Measurements from ENCODE around the gene PRKCE.

Gene PRKCE

DNA sequence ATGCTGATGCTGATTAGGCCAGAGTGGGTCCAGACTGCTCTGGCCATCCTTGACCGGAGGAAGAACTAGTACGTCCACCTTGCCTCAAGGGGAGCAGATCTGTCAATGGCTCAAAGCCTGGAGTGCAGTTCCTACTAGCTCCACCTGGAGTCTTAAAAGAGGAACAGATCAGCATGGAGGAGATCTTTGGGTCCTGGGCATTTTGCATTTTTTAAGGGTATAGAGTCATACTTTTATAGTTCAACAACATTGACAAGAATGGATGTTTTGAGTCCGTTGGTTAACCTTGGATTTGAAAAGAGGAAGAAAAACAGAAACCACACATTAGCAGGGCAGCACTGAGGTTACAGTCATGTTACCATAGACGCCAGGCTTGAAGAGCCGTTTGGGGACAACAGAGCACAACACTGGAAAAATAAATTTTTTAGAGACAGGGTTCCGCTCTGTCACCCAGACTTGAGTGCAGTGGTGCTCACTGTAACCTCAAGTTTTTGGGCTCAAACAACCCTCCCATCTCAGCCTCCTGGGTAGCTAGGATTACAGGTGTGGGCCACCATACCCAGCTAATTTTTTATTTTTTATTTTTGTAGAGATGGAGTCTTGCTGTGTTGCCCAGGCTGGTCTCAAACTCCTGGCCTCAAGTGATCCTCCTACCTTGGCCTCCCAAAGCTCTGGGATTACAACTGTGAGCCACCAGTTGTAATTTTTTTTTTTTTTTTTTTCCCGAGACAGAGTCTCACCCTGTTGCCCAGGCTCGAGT lies 78.5 kb downstream of the PRKCE start:
- DNase-seq = no peak

GRCh38 chr2:45731141-45731540 lies 79.7 kb downstream of the PRKCE start:
- no peak for DNase-seq

DNA sequence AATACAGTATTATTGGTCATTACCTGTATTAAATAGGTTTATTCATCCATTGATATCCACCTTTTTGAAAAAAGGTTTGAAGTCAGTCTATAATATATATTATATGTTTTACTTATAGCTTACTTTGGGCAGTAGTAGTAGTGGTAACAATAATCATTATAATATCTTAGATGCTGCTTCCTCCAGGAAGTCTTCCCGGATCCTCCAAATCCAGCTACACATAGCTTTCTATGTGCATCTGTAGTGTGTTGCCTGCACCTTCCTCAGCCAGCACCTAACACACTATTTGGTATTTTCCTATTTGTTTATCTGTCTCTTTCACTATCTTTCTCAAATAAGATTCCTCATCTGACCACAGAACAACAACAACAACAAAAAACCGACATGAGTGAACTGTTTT lies 81.0 kb downstream of the PRKCE start:
- DNase-seq = no peak

DNA sequence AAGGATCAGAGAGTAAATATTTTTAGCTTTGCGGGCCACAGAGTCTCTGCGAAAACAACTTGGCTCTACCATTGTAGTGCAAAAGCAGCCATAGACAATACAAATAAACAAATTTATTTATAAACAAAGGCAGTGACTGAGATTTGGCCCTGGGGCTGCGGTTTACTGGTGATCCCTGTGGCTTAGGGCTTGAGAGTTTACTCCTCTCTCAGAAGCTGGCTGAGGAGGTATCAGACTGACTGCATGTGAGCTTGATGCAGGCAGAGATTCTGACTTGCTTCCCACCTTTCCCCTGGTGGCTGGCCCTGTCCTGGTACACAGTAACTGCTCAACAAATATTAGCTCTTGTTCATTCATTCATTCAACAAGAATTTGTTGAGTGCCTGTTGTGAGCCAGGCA lies 81.5 kb downstream of the PRKCE start:
- DNase-seq = no peak

GRCh38 chr2:45734336-45734735 lies 82.9 kb downstream of the PRKCE start:
- DNase-seq = no peak

DNA sequence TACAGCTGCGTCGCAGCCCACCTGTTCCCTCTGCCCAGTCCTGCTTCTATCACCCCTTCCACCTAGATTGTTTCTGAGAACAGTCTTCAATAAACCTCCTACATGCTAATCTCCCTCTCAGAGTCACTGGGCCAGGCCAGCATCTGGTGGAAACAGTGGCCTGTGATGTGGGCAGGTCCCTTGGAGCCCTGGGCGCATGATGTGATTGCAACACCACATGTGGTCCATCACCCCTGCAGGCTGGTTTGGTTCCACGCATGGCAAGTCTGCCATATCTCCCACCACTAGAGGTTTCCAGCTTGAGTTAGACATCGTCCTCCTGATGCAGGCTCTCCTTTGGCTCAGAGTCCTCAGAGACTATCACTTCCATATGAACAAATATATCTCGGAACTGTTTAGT lies 83.5 kb downstream of the PRKCE start:
- DNase-seq = no peak

DNA sequence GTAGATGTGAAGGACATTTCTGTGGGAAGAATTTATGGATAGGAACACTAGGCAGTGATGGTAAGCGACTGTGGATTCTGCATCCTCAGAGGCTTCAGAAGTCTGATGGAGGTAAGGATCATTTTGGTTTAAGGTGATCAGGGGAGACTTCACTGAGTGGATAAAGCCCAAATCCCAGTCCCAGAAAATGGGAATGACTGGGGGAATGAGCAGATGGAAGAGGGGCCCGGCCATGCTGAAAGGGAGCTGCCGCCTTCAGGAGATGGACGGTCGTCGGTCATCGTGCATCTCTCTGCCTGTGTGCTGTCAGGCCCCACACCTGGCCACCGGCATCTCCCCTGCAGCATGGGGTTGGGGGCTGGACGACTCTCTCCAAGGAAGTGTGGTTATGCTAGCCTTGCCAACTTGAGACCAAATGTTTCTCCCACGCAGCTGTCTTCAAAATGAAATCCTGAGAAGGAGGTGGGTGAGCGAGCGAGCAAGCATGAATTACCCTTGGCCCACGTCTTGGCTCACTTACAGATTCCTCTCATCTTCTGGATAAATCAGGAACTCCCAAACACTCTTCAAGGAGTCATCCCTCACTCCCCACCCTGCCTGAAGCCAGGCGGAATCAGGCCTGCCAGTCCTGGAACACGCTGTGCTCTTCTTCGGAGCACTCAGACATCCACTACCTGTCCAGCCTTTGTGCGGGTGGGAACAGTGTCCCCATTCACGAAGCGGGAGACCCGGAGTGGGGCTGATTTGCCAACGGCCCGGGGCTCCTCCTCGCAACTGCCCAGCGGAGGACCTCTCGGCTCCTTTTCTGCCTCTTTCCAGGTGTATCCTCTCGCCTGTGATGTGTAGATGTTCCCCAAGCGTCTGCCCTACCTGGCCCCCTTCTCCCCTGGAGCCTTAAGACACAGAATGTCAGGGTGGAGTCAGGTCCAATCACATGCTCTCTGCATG lies 85.6 kb downstream of the PRKCE start:
- no peak for DNase-seq

GRCh38 chr2:45739796-45740485 lies 88.5 kb downstream of the PRKCE start:
- no peak for DNase-seq

DNA sequence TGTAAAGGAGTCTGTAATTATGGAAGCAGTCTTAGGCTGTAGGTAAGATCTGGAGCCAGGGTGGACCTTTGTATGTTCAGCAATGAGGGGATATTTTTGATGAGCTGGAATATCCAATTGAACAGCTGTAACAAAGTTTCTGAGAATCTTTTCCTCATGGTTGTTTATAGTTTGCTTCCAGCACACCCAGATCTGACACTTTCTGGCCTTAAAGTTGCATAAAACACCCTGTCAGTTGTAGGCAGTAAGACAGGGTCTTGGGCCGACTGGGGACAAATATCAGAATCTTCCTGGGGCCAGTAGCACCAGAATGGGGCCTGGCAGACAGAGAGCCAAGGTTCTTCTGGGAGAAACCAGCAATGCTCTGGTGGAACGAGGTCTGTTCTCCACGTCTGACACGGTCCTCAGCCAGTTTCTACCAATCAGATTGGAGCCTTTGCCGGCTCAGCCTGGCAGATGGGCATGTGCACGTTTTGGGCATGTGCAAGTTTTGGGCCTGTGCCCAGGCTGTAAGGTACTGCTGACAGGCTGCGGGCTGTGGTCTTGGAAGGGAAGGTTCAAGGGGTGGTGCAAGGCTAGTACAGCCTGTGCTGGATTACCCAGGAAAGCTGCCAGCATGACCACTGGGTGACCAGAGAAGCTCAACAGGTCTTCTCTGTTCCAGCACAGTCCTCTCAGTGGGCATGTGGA lies 89.8 kb downstream of the PRKCE start:
- no peak for DNase-seq

DNA sequence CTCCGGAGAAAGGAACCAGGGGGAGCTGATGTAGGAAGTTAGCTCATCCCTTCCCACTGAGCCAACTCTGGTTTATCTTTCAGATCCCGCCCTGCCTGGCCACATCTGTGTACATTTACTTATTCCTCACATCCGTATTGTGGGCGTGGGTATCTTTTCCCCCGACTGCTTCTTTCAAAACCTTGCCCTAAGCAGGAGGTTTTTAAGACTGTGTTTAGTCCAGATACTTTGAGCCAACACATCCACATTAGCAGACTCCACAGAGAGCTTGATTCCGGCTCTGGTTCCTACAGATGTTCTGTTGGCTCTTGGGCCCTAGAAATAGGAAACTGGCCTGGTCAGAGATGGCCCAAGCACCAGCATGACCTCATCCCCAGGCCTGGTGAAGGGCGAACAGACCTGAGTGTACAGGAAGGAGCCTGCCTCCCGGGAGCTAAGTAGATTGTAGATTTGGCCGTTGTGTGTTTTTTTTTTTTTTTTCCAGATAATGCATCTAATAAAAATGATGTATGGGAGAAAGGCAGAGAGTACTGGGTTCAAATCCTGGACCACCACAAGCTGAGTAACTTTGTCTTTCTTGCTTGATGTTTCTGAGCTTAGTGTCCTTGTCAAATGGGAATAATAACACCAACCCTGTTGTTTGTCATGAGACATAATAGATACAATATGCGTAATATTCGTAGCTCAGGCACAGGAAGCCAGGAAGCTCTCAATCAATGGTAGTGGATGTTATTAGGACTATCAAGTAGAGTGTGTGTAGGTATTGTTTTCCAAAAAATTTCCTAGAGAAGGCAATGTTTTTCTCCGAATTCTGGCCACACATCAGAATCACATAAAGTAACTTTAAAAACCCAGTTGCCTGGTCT lies 92.3 kb downstream of the PRKCE start:
- no peak for DNase-seq

- no peak for DNase-seq
These were observed 93.8 kb downstream of the PRKCE start for GRCh38 chr2:45745231-45745630.

DNA sequence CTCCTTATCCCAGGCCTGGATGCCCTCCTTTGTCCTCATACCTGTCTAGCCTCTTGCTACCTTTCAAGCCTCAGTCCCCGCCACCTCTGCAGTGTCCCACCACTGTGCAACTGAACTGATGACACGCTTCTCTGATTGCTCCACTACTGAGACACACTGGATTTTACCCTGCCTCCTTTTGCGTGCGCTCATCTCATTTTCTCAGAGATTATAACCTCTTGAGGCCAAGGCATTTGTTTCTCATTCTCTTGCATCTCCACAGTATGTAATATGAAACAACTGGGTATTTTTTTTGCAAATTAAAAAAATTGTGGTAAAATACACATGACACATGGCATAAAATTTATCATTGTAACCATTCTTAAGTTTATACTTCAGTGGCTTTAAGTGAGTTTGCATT lies 95.4 kb downstream of the PRKCE start:
- no peak for DNase-seq

DNA sequence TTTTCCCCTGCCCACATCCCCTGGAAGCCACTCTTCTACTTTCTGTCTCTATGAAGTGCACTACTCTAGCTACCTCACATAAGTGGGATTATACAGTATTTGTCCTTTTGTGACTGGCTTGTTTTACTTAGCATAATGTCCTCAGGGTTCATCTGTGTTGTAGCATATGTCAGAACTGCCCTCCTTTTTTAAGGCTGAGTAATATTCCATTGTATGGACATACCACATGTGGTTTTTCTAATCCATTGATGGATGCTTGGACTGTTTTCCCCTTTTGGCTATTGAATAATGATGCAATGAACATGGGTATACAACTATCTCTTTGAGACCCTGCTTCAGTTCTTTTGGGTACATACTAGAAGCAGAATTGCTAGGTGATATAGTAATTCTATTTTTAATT lies 95.9 kb downstream of the PRKCE start:
- DNase-seq = no peak

GRCh38 chr2:45748239-45748638 lies 96.8 kb downstream of the PRKCE start:
- DNase-seq = no peak

GRCh38 chr2:45750001-45750400 lies 98.5 kb downstream of the PRKCE start:
- no peak for DNase-seq

DNA sequence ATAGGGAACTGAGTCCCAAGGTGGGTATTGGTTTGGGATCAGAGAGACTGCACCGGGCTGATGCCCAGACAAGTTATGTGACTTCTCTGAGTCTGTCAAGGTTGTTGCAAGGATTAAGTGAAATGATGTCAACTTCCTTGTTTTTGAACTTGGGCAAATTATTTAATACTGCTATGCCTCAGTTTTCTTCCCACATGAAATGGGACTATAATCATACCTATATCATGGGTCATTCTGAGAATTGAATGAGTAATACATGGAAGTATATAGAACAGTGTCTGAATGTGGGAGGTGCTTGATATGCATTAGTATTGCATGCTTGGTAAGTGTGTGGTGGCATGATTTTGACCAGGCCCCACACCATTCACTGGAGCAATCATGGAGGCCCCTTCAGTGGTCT lies 99.0 kb downstream of the PRKCE start:
- DNase-seq = no peak

DNA sequence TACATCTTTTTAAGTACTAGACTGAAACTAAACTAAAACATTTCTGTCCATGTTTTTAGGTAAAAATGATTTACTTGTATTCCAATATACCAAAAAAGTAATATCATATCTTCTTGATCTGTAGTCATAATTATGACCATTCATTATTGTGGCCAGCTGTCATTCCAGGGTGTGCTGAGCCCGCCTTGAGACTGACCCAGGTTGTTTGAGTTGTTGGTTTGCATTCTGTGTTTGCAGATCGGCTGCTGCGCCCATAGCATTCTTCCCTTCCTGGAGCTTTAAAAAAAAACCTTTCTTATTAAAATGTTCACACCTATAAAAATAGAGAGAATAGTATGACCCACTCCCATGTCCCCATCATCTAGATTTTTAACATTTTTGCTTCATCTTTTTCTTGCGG lies 101.9 kb downstream of the PRKCE start:
- DNase-seq = no peak

DNA sequence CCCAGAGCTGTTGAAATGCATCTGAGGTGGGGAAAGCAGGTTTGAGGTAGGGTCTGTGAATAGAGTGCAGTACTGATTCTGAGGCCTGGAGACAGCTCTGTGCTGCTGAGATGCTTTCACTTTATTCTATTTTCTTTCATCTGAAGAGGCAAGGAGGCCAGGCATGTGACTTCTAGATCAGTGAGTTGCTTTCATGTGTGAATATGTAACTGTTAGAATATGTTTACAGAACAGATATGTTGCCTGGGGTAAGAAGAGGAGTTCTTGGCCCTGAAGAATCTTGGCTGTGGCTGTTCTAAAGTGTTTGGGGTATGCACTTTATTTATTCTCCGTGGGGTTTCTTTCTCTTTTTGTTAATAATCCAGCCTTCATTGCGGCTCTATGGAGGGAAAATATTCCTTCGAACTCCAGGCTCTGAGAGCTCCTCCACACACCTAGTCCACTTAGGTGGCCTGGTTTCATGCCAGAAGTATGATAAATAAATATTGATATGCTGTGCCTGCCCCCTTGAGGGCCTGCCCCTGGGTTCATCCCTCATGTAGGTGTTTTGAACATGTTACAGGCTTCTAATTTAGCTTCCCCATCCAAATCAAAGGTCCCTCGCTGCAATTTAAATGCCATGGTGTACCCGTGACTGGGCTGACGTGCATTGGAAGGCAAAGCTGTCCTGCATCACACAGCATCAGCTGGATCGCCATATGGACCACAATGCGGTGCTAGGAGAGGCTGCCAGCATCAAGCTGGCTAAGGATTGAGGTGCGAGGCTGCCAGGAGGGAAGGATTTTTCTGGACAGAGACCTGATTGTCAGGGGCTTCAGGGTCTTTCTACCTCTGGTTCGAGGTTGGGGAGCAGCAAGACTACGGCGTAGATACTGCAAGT lies 102.9 kb downstream of the PRKCE start:
- no peak for DNase-seq

DNA sequence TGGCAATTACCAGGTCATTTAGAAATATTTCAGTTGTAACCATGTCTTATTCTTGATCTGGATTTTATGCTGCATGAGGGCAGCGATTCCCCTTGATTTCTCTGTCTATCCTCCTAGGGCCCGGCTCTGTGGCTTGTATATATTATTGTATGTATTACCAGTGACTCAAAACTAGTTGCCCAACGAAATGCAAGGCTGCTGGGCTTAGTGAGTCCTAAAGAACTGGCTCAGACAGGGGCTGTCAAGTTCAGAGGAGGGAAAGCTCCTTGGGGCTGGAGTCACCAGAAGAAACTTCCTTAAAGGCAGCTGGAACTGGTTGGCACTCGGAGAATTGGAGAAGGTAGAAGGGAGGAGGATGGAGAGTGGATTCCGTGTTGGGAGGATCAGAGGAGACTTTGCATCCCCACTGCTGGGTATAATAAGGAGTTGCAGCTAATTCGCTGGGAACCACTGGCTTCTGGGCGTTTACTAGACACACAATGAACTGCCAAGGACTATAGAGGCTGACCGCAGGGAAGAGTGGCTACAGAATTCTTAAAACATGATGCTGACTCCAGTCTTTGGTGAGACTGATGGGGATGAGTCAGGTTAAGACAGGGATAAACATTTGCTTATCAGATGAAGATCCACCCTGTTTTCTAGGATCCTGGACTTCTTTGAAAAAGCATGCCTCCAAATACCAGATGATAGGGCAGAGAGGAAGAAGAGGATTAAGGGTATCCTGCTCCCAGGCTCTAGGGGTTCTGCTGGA lies 104.3 kb downstream of the PRKCE start:
- DNase-seq = no peak

DNA sequence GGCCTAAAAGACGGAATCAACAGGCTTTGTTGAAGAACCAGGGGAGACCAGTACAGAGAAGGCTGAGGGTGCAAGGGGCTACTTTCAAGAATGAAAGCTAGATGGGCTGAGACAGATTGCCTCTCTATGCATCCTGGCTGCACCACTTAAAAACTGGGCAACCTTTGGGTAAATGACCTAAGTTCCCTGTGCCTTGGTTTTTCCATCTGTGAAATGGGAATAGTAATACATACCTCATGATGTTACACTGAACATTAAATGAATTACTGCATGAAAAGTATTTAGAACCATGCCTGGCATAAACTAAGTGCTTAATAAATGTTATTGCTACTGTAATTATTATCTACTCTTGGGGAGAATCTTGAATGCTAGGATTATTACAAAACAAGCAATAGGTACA lies 106.5 kb downstream of the PRKCE start:
- no peak for DNase-seq
